NCI-H187 (cell line): Measurements from ENCODE around the gene PAFAH2.

Experiments
- DNase-seq, 2 experiments: peaks; one replicate each; lab custom pipeline; 2025; lab: John Stamatoyannopoulos, UW

PAFAH2 gene

DNA sequence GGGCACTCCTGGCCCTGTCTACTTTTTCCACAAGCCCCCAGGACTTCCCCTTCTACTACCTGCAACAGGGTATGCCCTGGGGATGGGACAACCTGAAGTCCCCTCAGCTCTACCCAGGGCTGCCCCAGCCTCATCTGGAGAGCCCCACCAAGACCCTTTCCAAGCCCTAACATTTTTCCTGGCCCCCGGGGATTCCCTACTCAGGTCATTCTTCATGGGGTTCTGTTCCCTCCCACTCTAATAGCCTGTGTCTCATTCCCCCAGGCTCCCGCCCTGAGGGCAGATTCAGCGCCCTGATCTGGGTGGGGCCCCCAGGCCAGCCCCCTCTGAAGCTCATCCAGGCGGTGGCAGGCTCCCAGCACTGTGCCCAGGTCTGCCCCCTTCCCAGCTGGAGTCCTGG, 33.3 kb upstream of the PAFAH2 start:
- DNase-seq = no peak

DNA sequence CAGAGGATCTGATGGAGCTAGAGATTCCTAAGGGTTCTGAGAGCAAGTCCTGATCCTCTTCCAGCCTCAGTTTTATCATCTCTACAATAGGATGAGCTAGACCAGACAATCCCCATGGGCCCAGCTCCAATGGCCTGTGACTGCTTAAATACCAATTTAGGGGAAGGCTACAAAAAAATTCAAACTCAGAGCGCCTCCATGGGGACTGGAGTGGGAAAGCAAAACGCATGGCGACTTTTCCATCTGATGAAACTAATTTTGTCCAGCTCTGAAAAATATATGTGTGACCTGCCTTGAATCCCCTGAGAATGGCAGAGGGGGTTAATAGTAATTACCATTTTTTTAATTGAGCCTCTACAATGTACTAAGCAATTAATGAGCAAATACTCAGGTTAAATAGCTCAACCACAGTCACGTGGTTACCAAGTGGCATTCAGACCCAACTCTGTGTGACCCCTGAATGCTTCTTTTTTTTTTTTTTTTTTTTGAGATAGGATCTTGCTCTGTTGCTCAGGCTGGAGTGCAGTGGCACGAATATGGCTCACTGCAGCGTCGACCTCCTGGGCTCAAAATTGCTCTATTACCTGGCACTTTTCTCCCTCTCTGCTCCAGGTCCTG, 32.1 kb upstream of the PAFAH2 start:
- DNase-seq = no peak

DNA sequence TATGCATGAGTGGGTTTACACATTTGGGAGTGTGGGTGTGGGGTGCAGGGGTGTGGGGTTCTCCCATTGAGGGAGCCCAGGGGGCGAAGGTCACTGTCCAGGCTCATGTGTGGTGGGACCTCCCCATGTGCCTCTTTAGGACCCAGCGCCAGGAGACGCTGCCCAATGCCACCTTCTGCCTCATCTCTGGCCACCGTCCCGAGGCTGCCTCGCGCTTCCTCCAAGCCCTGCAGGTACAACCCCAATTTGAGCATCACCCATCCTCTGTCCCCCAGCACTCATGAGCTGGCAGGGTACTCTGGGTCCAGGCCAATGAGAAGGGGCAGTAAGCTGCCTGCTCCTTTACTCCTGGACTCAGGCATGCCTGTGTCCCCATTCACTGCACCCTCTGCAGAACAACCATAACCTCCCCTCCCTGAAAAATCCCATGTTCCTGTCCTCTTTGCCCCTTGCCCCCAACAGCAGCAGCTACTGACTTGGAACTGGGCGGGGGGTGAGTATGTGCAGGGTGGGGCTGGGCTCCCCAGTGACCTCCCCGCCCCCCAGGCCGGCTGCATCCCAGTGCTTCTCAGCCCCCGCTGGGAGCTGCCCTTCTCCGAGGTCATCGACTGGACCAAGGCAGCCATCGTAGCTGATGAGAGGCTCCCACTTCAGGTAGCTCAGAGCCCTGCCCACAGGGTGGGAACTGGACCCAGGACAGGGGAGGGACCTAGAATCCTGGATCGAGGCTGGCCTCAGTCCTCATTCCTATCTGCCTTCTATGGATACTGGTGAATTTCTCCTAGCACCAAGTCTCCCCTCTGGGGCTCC, 31.4 kb upstream of the PAFAH2 start:
- no peak for DNase-seq

DNA sequence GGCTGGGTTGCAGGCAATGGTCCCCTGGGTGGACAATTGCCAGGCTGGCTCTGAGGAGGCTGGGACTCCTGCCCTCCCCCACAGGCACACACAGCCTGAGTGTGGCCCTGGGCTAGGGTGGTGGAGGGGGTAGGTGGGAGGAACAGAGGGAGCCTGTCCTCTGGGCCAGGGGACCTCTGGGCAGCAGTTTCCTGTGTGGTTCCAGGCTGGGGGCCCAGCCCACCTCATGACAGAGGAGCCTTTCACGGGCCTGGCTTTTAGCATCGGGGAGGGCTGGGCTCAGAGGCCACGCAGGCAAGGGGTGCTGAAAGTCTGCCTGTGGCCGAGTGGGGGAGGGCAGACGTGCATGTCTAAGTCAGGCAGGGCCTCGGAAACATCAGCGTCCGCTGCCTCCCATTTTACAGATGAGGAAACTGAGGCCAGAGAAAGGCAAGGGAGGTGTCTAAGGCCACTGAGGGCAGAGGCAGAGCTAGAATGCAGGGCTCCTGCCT, 30.7 kb upstream of the PAFAH2 start:
- DNase-seq = no peak

DNA sequence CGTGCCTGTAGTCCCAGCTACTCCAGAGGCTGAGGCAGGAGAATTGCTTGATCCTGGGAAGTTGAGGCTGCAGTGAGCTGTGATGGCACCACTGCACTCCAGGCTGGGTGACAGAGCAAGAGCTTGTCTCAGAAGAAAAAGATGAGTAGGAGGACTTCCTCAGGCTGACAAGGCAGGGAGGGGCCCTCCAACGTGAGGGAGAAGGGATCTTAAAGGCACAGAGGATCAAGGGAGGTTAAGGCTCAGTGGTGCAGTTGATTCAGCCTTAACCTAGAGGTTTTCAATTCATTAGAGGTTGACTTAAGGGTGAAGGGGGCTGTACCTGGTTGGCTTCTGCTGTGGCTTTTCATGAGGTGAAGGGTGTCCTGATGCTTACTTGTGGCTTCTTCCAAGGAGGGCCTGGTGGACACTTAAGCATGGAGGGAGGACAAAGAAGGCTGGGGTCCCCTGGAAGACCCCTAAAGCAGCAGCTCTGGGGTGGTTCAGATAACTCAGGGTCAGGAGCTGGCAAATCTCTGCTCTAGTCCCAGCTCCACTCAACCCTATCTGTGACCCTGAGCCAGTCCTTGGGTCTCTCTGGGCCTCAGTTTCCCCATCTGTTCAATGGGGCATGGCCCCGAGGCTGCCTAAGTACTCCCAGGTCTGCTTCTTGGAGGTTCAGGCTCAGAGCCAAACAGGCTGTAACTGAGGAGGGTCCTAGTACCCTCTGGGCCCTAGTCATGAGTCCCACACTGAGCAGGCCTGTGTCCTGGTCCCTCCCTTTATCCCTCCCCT, 30.0 kb upstream of the PAFAH2 start:
- no peak for DNase-seq

DNA sequence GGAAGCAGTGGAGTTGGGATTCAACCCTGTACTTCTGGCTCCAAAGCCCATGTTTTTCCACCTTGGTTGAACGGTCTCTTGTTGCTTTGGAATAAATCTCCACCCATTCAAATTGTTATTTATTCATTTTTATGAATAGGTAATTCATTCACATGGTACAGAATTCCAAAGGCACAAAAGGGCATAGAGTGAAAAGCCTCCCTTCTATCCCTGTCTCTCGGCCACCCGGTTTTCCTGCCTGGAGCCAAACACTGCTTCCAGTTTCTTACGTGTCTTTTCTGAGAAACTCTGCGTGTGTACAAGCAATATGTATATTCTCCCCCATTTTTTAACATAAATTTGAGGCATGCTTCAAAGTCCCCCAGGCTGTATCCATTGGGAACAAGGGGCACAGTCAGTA, 27.7 kb upstream of the PAFAH2 start:
- no peak for DNase-seq

DNA sequence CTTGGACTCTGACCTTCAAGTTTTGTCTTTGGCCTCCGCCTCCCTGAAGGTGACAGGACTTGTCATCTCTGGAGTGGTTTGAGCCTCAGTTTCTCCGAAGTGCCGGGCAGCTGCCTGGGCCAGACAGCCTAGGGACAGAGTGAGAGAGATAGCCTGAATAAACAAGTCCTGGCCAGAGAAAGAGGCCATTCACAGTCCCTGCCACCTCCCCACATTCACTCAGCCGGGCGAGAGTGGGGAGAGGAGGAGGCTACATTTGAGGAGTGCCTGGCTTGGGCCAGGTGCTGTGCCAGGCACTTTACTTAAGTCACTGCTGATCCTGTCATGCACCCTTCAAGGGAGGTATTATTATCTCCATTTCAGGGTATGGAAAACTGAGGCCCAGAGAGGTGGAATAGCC, 27.2 kb upstream of the PAFAH2 start:
- DNase-seq = no peak

DNA sequence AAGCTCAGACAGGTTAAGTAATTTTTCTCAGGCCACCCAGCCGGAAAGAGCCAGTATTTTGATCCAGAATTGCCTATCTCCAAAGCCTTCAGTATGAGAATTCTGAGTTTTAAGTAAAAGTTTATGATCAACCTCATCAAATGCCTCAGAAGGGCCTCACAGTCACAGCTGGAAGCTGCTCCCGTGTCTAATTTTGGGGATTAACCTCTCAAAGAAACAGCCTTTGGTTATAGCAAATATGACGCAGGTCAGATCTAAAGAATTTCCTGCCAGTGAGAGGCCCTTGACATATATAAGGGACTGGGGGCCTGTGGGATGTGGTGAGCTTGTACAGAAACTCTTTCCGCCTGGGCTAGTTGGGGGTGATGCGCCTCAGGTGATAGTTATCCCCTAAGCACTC, 26.0 kb upstream of the PAFAH2 start:
- no peak for DNase-seq

DNA sequence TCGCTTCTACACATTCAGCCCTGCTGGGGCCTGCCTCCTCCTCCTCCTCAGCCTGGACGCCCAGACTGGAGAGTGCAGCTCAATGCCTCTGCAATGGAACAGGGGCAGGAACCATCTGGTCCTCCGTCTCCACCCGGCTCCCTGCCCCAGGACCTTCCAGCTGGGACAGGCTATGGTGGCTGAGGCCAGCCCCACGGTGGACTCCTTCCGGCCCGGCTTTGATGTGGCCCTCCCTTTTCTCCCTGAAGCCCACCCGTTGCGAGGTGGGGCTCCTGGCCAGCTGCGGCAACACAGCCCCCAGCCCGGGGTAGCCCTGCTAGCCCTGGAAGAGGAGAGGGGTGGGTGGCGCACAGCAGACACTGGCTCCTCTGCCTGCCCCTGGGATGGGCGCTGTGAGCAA, 25.1 kb upstream of the PAFAH2 start:
- DNase-seq = no peak

DNA sequence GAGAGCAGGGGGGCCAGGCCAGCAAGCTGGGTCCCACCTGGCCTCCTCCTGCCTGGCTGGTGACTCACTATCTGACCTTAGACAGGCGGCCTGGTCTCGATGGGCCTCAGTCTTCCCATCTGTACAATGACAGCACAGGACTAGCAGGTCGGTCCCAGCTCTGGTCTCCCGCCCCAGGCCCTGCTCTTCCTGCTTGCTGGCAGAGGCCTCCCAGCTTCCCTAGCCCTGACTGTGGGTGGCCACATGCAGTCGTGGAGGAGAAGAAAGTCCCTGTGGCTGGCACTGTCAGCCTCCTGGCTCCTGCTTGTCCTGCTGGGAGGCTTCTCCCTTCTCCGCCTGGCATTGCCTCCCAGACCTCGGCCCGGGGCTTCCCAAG, 24.5 kb upstream of the PAFAH2 start:
- DNase-seq = no peak

DNA sequence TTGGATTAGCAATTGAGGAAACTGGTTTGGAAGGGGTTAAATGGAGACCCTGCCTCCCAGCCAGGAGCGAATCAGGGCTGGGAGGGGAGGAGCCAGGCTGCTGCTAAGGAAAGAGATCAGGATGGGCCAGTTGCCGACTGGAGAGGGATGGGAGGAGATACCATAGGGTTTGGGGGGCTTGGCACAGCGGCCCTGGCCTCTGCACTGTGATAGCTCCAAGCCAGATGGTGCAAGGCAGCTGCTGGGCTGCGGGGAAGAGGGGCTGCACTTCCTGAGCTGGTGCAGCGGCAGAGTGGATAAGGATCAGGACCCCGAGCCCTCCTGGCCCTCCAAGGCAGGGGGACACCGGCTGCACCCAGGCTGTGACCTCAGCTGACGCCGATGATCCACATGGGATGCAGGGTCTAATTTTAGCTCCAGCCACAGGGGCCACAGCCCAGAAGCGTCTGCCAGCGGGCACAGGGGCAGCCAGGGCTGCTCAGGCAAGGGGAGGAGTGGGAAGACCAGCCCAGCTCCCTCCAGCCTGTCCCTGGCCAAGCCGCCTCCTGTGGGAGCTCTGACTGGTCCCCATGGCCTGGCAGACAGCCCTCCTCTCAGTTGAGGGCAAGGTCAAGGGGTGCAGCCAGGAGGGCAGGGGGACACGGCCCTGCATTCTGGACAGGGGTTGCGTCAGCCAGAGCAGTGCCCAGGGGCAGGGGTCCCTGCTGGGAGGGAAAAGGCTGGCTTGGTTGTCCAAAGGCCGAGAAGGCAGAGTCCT, 24.0 kb upstream of the PAFAH2 start, which contains the start of gene EXTL1:
TSS of gene EXTL1 (plus strand) at position 129 of the 757 bp plus-strand sequence. CDS start 872 bp downstream, outside the sequence.
- no peak for DNase-seq

DNA sequence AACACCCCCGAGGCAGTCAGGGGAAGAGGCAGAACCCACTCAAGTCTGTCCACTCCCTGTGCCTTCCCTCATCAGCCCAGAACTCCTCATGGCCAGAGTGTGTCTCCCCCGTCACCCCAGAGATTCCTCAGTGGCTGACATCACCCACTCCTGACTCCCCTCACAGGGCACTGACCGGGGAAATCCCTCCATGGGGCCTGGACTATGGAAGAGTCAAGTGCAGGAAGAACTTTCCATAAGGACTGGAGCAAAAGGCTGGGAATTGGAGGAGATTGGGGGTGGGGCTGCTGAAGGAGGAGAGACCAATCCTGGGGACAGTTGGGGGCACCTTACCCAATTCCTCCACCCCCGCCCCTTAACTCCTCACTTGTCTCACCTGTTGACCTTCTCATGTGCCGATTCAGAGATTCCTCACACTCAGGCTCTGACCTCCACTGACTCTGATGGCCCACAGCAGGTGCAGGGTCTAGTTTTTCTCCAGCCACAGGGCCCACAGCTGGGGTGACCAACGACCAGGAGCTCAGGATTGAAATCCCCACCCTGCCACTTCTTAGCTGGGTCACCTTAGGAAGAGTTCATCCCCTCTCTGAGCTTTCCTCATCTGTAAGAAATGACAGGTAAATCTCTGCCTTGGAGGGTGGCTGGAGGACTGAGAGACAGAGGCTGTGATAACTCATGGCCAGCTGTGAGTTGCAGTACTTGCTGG, 23.2 kb upstream of the PAFAH2 start:
- no peak for DNase-seq

DNA sequence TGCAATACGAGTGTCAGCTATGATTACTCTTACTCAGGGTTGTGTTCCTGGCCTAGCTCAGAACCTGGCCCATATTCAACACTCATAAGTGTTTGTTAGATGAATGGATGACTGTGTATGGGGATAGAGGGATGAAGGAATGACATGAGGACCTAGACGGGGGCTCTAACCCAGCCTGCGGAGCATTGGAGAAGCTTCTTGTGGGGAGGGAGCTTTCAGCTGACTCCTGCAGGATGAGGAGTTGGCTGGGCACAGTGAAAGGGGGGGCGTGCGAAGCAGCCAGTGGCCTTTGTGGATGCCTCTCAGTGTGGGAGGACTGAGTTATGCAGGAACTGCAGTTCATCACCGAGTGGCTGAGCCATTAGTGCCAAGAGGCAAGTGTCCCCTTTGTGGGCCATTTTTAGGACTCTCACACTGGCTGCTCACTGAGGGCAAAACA, 22.5 kb upstream of the PAFAH2 start:
- no peak for DNase-seq

DNA sequence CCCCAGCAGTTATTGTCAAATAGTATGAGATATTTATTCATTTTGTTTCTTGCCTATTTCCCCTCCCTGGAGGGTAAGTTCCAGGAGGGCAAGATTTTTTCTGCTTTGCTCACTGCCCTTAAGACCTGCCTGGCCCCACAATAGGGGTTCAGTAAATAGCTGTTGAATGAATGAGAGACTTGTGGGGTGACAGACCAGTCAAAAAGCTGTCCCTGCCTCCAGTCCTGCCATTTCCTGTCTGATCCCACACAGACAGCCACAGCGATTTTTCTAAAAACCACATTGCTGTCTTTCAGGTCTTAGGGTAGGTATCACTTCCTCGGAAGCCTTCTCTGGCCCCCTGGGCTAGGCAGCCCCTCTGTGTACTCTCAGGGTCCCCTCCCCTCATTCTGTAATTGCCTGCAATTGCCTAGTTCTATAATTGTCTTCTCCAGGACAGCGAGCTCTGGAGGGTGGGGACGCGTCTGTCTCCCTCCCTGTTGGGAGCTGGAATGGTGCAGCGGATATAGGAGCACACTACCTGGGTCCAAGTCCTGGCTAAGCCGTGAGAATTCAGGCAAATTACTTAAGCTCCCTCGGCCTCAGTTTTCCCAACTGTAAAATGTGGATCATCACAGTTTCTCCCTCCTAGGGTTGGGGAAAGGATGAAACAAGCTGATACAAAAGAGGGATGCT, 21.9 kb upstream of the PAFAH2 start:
- no peak for DNase-seq

DNA sequence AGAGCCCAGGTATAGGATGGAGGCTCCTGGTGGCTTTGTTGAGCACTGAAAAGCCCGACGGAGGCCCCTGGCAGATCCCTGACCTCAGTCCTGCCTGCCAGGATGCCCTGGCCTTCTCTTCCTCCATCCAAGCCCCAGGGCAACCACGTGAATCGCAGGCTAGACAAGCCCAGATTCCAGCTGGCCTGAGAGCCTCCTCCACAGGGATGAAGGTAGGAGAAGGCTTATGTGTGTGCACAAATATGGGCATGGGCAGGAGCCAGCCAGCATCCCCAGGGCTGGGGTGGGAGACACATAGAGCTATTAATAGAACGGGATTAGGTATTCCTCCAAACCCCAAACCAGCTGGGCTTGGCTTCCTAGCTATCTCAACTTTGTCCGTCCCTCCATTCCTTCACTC, 19.7 kb upstream of the PAFAH2 start:
- DNase-seq = no peak

DNA sequence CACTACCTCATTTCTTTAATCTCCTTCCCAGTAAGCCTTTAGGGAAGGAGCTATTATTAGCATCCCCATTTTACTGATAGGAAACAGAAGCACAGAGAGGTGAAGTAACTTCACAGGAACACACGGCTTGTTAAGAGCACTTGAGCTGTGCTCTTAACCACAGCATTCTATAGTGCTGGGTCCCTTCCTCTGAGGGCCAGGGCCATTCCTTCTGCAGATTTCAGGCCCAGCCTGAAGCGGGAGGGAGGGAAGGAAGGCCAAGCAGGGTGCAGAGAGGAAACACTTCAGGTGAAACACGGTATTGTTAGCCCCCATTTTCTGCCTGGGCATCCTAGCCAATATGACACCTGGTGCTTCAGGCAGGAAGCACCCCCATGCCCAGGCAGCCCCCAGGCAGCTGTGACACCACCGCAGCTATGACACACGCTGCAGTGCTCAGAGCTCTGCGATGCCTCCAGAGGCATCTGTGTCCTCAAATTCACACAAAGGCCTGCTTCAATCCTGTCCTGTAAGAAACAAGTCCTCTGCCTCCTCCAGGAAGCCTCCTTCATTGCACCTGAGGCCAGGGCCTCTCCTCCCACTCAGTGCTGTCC, 19.2 kb upstream of the PAFAH2 start:
- no peak for DNase-seq

DNA sequence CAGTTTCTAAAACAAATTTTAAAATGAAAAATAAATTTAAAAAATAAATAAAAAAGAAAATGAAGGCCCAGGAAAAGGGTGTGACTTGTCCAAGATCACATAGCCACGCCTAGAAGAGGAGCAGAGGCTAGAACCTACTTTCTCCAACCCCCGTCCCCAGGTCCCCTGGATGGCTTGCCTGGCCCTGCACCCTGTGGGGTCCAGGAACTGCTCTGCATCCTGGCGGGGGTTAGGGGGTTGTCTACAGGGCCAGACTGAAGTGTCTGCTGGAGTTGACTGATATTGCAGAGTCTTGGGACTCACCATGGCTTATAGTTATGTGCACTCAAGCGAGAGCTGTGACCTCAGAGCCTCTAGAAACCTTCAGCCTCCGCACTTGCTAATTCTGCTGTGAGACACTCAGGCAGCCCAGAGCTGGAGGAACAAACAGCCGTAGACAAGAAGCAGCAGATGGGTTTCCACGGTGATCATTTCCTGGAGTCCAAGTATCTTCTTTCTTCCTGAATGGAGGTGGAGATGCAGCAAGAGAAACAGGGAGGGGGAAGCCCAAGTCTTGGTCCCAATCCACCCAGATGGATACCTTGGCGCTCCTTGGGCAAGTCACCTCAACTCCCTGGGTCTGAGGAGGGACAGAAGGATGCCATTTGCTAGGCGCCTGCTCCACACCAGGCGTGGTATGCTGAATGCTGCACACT, 18.5 kb upstream of the PAFAH2 start:
- no peak for DNase-seq

DNA sequence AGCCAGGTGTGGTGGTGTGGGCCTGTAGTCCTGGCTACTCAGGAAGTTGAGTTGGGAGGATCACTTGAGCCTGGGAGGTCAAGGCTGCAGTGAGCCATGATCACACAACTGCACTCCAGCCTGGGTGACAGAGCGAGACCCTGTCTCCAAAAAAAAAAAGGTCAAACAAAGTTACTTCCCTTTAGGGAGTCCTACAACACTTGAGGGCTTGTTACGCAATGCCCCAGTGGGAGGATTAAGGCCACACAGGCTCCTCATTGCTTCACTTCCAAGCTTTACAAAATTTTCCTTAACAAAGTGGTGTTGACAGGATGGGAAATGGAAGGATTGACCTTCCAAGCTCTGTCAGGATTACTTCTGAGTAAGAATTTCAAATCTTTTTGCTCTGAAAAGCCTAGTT, 17.5 kb upstream of the PAFAH2 start:
- no peak for DNase-seq

DNA sequence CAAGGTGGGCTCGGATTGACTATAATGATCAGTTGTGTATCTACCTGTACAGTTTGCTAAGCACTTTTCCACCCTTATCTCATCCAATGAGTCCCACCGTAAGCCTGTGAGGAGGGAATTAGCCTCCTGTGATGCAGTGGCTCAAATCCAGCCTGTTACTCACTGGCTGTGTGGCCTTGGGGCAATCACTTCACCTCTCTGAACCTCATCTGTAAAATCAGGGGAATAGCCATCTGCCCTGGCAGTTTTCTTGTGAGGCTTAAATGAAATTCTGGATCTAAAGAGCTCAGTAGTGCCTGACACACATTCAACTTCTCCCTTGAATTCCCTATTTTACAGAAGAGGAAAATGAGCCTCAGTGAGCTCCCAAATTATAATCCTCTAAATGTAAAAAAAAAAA, 16.3 kb upstream of the PAFAH2 start:
- DNase-seq = no peak

DNA sequence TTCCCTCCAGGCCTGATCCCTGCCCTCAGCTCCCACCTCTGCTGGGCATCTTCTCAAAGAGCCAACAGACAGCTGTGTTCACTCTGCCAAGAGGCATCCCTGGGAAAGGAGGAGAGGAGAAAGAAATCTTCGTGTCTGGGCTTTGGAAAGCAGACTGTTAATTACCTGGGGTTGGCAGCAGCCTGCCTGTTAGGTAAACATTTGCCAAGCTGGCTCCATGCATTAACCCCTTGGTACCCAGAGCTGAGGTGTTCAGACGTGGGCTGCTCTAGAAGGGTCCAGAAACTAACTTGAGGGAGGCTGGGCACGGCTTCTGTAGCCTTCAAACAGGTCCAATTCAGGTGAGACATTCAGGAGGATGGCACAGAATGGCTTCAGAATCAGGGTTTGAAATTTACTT, 15.0 kb upstream of the PAFAH2 start:
- no peak for DNase-seq
